Putamen (tissue), 1 donor: Measurements from ENCODE around the gene CD47.

Experiments
- DNase-seq: peaks from one replicate; pipeline ENCODE4 v3.0.0-alpha.2; 2016; ENCODE audit warnings: low spot score

CD47 gene

GRCh38 chr3:108013141-108014055 lies 77.4 kb downstream of the CD47 start:
- DNase-seq: no peak

DNA sequence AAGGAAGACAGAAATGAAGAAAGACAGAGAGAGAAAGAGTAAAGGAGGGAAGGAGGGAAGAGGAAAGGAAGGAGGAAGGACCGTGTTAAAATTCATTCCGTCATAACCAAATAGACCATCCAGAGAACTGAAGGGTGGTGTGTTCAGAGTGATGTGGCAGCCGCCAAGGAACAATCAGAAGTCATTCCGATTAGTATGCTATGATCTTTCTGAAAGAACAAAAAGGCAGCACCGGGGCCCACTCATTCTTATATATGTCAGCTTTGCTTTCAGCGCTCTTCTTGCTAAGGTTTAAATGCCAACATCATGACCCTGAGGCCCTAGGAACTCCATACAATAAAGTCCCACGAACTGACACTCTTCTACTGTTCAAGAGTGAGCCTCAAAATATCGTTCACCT lies 78.5 kb downstream of the CD47 start:
- DNase-seq: peak; percentile 30

DNA sequence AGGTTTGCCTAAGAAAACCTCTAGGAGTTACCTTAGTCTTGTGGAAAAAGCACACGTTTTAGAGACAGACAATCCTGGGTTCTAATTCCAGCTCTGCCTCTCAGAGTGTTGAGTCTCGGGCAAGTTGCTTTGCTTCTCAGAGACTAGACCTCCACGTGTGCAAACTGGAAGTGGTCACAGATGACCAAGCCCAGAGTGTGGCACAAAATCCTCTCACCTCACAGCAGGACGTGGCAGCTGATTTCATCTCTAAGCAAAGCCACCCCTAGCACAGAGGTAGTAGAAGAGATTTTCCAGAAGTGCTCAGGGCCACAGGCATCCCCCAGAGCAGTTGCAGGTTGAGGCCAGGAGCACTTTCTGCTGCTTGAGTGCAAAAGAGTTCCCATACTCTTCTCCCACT lies 79.2 kb downstream of the CD47 start:
- no peak for DNase-seq

DNA sequence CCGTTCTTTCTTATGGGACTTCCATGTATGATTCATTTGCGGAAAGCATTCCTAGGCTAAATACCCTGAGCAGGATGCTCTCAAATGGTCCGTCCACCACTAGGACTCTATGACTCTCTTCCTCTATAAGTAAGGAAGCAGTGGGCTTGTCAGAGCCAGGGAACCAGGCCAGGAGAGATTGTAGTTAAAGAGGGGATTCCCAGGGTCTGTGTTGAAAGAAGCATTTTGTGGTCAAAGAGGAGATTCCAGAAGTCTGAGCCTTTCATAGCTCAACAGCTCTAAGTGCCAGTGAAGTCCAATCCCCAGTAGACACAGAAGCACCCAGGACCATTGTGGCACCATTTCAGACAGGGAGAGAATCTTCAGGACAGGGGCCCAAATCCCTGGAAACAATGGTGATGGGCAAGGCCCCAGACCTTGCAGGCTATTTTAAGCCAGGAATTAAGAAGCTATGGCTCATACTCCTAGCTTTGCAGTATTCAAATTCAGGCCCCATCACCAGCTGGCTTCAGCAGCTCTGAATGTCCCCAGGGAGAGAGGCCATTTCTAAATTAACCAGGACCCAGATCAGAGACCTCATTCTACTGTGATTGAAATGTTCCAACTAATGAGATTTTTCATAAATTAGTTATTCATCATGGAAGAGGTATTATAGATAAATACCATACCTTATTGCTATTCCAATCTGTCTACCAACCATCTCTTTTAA lies 81.7 kb downstream of the CD47 start:
- no peak for DNase-seq

DNA sequence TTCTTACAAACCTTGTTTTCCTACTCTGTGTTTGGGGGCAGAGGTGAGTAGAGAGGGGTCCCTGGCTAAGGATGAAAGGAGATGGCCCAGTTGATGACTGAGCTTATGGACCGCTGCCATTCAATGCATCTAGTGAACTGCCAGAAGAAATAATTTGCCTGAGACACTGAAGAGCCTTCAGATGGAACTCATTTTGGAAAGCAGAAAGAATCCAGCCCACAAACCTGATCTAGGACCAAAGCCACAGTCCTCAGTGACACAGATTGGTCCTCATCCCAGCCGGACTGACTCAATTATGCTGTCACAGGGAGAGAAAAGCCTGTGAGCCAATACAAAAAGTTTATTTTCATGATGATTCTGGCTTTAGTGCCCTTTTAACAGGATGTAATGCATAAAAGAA lies 82.7 kb downstream of the CD47 start:
- DNase-seq: no peak

DNA sequence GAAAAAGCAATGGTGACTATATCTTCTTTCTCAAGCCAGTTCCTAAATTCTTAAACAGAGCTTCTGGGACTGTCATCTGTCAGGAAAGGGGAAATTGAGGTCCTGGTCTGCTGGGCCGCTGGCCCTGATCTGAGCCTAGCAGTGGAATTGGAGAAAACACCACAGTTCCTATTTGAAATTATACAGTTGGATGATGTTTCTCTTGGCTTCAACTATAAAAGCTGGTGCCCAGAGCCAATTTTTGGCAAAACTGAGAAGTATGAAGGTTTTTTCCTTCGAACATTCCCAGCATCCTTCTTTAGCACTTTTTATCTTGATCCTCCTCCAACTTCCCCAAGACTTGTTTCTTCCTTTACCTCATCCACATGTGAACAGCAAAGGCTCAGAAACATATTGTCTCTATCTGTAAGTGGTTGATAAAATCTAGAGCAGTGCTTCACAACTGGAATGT lies 83.9 kb downstream of the CD47 start:
- DNase-seq: no peak

- DNase-seq: no peak
Observed at GRCh38 chr3:108006077-108006771, 84.6 kb downstream of the CD47 start.

DNA sequence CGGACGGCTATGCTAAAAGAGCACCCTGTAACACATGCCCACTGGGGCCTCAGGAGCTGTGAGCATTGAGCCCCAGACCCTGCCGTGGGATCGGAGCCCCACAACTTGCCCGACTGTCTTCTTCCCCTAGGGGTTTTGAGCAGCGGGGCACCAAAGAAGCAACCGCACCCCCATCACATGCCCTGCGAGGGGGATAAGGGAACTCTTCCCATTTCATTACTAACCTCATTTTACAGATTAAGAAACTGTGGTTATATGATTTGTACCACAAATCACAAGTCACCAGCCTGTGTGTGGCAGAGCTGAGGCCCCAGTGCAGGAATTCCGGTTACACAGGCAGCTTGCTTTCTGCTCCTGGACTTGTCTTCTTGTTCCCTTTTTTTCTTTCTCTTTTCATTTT lies 86.2 kb downstream of the CD47 start:
- no peak for DNase-seq

DNA sequence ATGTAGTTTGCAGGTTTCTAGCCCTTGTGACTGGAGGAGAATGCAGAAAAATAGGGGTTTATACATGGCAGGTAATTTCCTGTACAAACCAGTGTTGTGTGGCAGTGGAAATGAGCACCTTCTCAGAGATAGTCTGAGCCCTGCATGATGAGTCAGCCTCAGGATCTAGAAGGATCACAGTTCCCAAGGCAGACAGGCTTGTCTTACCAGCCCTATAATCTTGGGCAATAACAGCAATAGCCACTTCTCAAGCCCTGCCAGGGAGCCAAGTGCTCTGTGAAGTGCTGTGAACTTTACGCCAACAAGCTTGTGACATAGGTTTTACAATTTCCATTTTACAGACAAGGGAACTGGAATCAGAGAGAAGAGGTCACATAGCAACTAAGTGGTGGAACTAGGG lies 89.4 kb downstream of the CD47 start:
- DNase-seq: no peak

DNA sequence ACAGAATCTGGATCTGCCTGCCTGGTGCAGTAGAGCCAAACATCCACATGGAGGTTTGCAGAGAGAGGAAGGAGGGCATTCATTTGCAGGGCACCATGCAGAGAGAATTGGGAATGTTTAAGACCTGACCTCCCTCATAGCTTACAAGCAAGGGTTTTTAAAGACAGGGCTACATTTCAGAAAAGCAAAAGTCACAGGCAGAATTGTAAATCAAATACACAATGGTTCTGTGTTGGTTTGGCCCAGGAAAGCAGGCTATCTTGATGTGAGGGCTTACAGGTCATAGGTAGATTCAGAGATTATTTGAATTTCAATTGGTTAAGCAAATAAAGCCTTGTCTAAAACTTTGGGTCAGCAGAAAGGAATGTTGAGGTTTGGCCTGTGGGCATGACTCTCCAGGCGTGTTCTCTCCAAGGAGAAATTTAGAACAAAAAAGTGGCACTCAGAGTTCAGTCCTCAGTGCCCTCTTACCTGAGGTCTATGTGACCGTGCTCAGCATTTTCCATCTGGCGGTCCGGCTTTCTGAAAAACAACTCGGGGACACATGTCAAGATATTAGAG lies 91.5 kb downstream of the CD47 start:
- DNase-seq: no peak

- no peak for DNase-seq
Observed at GRCh38 chr3:107997671-107998070, 93.2 kb downstream of the CD47 start.

- no peak for DNase-seq
Observed at GRCh38 chr3:107995823-107996222, 95.0 kb downstream of the CD47 start.

- no peak for DNase-seq
Observed at GRCh38 chr3:107994956-107995715, 95.7 kb downstream of the CD47 start.

- DNase-seq: no peak
Observed at GRCh38 chr3:107994181-107994580, 96.7 kb downstream of the CD47 start.

DNA sequence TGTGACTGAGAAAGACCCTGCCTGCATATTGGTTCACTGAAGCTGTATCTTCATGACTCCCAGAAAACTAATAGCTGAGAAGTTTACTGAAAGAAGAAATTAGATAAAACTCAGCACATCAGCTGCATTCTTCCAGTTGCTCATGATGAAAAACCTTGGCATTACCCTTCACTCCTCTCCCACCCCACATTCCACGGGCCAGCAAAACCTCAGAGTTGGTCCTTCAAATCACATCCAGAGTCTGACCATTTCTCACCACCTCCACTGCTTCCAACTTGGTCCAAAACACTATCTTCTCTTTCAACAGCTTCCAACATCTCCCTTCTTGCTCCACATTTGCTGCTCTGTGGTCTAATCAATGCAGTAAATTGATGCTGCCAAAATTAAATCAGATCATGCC lies 97.1 kb downstream of the CD47 start:
- DNase-seq: no peak
